Measurements from ENCODE around the gene MMP14. TPM values are rescaled to one million over a fixed set of nuclear protein-coding genes. Genes with fewer than 3 reads are reported as not detected.

The MMP14 gene
- total and polyA plus RNA-seq, 2 experiments from 2014 or later = 7.0 to 56.4 TPM

DNA sequence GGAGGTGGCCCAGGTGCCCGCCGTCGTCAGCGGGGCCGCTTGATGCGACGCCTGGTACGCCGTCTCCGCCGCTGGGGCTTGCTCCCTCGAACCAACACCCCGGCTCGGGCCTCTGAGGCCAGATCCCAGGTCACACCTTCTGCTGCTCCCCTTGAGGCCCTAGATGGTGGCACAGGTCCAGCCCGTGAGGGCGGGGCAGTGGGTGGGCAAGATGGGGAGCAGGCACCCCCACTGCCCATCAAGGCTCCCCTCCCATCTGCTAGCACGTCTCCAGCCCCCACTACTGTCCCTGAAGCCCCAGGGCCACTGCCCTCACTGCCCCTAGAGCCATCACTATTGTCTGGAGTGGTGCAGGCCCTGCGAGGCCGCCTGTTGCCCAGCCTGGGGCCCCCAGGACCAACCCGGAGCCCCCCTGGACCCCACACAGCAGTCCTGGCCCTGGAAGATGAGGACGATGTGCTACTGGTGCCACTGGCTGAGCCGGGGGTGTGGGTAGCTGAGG is 40.7 kb downstream of the MMP14 start:
- Mint-ChIP-seq H3K4me1 (peaks cover 12% of the 10 kb centered on the region), H3K27ac (no peak overlapping the region), H3K36me3 (ENCODE audit: low read depth) (peaks cover 23% of the 10 kb centered on the region), H3K27me3 (ENCODE audit: insufficient read depth, low read depth, poor library complexity) (peaks cover 19% of the 10 kb centered on the region), H3K9me3 (no peaks in the 10 kb centered on the region), H3K4me3 (no peak overlapping the region)
- Histone ChIP-seq H3K27ac (ENCODE audit: low read depth) (no peak overlapping the region), H3K4me3 (no peak overlapping the region), H3K9me2 (ENCODE audit: insufficient read depth) (no peaks in the 10 kb centered on the region), H4K20me1 (replicated peaks; ENCODE audit: insufficient read depth) (no peaks in the 10 kb centered on the region), H3K36me3 (ENCODE audit: insufficient read depth) (no peaks in the 10 kb centered on the region), H2AFZ (no peak overlapping the region), H3K79me2 (replicated peaks; ENCODE audit: insufficient read depth) (no peaks in the 10 kb centered on the region), H3F3A (replicated peaks; ENCODE audit: low read depth) (0 out of 2 replicates have a peak, but pooled peaks cover 5% of the 10 kb centered on the region), H3K4me1 (ENCODE audit: insufficient read depth) (peaks cover 9% of the 10 kb centered on the region), H3K27me3 (ENCODE audit: insufficient read depth) (no peaks in the 10 kb centered on the region), H3K4me2 (no peak overlapping the region)
- ATAC-seq = no peak
- no peak for DNase-seq (ENCODE audit: low spot score)
- TF ChIP-seq REST (IDR thresholded peaks at IDR 0.05; ENCODE audit: unreplicated experiment) (no peak), CTCF (conservative IDR thresholded peaks at IDR 0.05; ENCODE audit: low read depth in 2 of 2) (no peak), CREB1 (CRISPR knock-in tag; IDR thresholded peaks at IDR 0.05; ENCODE audit: low read depth) (no peak), ZNF331 (CRISPR knock-in tag; IDR thresholded peaks at IDR 0.05; ENCODE audit: low read depth) (no peak), ETS1 (IDR thresholded peaks at IDR 0.05) (no peak), EZH2phosphoT487 (IDR thresholded peaks at IDR 0.05; ENCODE audit: unreplicated experiment) (no peak), POLR2AphosphoS5 (IDR thresholded peaks at IDR 0.05; ENCODE audit: low read depth) (no peak), JUNB (IDR thresholded peaks at IDR 0.05; ENCODE audit: unreplicated experiment) (no peak), NANOG (IDR thresholded peaks at IDR 0.05; ENCODE audit: borderline replicate concordance) (no peak), EZH2 (IDR thresholded peaks at IDR 0.05; ENCODE audit: low read depth, unreplicated experiment) (no peak), ZNF114 (CRISPR knock-in tag; IDR thresholded peaks at IDR 0.05) (no peak), STAT1 (IDR thresholded peaks at IDR 0.05; ENCODE audit: unreplicated experiment) (no peak)
- TF ChIP-seq, protein P1, sequence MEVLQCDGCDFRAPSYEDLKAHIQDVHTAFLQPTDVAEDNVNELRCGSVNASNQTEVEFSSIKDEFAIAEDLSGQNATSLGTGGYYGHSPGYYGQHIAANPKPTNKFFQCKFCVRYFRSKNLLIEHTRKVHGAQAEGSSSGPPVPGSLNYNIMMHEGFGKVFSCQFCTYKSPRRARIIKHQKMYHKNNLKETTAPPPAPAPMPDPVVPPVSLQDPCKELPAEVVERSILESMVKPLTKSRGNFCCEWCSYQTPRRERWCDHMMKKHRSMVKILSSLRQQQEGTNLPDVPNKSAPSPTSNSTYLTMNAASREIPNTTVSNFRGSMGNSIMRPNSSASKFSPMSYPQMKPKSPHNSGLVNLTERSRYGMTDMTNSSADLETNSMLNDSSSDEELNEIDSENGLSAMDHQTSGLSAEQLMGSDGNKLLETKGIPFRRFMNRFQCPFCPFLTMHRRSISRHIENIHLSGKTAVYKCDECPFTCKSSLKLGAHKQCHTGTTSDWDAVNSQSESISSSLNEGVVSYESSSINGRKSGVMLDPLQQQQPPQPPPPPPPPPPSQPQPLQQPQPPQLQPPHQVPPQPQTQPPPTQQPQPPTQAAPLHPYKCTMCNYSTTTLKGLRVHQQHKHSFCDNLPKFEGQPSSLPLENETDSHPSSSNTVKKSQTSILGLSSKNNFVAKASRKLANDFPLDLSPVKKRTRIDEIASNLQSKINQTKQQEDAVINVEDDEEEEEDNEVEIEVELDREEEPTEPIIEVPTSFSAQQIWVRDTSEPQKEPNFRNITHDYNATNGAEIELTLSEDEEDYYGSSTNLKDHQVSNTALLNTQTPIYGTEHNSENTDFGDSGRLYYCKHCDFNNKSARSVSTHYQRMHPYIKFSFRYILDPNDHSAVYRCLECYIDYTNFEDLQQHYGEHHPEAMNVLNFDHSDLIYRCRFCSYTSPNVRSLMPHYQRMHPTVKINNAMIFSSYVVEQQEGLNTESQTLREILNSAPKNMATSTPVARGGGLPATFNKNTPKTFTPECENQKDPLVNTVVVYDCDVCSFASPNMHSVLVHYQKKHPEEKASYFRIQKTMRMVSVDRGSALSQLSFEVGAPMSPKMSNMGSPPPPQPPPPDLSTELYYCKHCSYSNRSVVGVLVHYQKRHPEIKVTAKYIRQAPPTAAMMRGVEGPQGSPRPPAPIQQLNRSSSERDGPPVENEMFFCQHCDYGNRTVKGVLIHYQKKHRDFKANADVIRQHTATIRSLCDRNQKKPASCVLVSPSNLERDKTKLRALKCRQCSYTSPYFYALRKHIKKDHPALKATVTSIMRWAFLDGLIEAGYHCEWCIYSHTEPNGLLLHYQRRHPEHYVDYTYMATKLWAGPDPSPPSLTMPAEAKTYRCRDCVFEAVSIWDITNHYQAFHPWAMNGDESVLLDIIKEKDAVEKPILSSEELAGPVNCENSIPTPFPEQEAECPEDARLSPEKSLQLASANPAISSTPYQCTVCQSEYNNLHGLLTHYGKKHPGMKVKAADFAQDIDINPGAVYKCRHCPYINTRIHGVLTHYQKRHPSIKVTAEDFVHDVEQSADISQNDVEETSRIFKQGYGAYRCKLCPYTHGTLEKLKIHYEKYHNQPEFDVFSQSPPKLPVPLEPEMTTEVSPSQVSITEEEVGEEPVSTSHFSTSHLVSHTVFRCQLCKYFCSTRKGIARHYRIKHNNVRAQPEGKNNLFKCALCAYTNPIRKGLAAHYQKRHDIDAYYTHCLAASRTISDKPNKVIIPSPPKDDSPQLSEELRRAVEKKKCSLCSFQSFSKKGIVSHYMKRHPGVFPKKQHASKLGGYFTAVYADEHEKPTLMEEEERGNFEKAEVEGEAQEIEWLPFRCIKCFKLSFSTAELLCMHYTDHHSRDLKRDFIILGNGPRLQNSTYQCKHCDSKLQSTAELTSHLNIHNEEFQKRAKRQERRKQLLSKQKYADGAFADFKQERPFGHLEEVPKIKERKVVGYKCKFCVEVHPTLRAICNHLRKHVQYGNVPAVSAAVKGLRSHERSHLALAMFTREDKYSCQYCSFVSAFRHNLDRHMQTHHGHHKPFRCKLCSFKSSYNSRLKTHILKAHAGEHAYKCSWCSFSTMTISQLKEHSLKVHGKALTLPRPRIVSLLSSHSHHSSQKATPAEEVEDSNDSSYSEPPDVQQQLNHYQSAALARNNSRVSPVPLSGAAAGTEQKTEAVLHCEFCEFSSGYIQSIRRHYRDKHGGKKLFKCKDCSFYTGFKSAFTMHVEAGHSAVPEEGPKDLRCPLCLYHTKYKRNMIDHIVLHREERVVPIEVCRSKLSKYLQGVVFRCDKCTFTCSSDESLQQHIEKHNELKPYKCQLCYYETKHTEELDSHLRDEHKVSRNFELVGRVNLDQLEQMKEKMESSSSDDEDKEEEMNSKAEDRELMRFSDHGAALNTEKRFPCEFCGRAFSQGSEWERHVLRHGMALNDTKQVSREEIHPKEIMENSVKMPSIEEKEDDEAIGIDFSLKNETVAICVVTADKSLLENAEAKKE (CRISPR knock-in tag; IDR thresholded peaks at IDR 0.05) = no peak

Measured in GM23338 (cell line).